Mesenteric fat pad (tissue), 1 donor: ENCODE measurements around the gene TCEAL1. TPM values are rescaled to one million over a fixed set of nuclear protein-coding genes. Genes with fewer than 3 reads are reported as not detected.
"Not testable (repeated sequence)": the region's sequence is repeated elsewhere in the genome, so short reads cannot be mapped to it uniquely, and the experiment has no call there.

ENCODE experiments used
- DNase-seq: peaks from one replicate; pipeline ENCODE4 v3.0.0-alpha.2; 2020; ENCODE audit warnings: low spot score
- long read RNA-seq: library from polyadenylated mRNA; unstranded; transcript quantifications from one replicate; pipeline ENCODE4 v2.0.0, GENCODE V29; 2020
- total RNA-seq: library from RNA; stranded (reverse); fragmentation: NEBNext Ultra II Directional; extraction: Animal tissue kit (Norgen Biotek cat#: 25700); gene quantifications from one replicate; pipeline ENCODE4 v1.2.1, GENCODE V29; 2021
- donor health status: DM: yes; HTN: yes; CAD: no.

Gene TCEAL1, protein sequence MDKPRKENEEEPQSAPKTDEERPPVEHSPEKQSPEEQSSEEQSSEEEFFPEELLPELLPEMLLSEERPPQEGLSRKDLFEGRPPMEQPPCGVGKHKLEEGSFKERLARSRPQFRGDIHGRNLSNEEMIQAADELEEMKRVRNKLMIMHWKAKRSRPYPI
- total RNA-seq, result 22.3 TPM
- long read RNA-seq, transcript TCEAL1-202 (3 exons, 1,201 nt), result major isoform, 5 of 40 reads
- long read RNA-seq, partial matches to known transcripts, result 8 of 40 reads
- long read RNA-seq, other reads (novel, unspliced or antisense), result 23 of 40 reads

DNA sequence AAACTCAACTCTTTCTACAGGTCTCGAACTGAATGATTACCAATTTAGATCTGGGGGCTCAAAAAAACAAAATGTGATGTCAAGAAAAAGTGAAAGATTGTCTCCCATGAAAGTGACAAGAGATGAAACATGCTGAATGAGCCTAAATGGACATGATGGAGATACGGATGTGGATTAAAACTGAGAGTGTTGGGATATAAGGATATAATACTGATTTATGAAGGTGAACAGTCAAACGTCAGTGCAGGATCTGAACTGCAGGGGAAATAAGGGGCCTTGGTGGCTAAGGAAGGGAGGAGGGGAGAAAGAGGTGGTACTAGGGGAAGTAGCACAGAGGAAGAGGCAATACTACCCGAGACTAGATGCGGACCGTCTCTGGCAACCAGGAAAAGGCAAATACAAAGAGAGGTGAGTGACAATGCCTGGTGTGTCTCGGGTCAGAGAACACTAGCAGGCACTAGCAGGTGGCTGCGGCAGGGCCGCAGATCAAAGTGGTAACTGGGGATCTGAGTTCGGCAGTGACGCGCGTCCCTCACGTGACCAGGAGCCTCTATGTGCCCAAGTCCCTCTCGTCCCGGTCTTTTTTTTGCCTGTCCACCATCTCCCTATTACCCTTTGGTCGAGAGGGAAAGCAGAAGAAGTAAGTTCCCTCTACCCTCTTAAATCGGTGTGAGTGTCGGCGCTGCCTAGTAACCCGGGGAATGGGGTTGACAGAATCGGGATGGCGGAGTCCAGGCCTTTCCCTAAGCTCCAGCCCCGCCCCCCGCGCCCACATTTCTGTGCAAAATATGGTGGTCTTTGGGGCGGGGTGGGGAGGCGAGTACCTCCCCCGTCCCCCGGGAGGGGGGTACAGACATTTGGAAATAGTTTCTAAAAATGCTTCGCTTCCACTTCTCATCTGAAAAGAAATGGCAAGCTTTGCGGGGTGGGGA is at the start of gene TCEAL1:
TSS of gene TCEAL1 (plus strand) at position 590 of the 932 bp plus-strand sequence. CDS start 942 bp downstream, outside the sequence.
- DNase-seq, result no peak

DNA sequence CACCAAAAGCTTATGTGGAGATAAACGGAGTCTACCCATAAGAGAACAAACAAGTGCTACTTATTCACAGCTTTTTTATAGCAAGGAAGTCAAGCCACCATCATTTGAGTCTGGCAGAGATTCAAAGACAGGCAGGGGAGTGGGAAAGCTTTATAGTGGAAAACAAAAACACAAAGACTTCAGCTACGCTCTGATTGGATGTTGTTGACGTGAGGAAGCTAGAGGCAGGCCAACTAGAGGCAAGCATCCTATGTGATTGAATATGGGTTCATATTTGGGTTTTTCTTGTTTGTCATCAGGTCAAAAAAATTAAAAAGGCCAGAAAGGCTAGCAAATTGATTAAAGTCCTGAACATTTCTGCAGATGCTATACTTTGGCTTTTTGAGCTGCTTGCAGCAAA is 44.2 kb upstream of the TCEAL1 start:
- DNase-seq, result no peak

DNA sequence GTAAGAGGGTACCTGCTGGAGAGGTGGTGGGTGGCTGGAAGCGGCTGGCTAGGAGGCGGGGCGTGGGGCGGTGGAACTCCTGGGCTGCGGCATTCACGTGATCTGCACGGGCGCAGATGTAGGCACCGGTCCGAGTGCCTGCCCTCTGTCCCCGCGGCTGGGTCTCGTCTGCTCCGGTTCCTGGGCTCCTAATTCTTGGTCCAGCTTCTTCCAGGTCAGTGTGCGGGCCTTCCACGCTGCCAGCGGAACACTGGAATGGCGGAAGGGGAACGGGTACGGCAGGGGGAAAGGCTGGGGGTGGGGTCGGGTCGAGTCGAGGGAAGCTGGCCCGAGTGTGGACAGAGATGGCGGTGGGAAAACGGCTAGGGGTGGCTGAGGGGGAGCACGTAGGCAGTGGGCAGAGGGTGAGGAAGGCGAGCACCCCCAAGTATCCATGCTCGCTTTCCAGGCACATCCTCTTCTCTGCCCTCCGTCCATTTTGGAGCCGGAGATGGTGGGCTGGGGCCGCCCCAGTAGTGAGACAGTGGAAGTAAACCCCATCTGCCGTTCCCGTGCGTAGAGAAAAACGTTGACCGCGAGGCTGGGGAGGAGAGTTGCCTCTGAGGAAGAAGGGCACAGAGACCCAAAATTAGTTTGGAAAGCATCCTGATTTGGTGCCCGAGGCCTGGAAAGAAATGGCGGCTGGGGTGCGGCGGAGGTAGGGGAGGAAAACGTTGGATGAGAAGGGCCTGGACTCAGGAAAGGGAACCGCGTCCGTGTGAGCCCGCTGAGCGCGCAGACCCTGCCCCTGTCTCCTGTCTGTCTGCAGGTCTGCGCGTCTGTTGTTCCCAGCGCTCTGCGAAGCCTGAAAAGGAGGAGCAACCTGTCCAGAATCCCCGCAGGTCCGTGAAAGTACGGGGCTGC is 43.1 kb upstream of the TCEAL1 start, which contains the start of gene TCEAL4:
TSS of gene TCEAL4 (plus strand) at position 105 of the 903 bp plus-strand sequence. CDS start 1,161 bp downstream, outside the sequence.
- DNase-seq, result peak; percentile 90

DNA sequence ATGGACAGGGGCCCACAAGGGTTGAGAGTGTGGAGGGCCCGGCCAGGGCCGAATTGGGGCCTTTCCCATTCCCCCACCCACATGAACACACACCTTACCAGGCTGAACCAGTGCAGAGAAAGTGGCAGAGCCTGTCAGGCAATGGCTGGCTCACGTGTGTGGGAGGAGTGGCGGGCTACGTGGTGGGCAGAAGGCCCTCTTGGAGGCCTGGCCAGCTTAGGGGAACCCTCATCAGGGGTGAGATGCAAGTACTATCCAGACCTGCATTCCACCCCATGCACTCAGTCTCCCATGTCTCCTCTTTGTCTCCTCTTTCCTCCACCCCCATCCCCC is 42.5 kb upstream of the TCEAL1 start:
- no peak for DNase-seq

DNA sequence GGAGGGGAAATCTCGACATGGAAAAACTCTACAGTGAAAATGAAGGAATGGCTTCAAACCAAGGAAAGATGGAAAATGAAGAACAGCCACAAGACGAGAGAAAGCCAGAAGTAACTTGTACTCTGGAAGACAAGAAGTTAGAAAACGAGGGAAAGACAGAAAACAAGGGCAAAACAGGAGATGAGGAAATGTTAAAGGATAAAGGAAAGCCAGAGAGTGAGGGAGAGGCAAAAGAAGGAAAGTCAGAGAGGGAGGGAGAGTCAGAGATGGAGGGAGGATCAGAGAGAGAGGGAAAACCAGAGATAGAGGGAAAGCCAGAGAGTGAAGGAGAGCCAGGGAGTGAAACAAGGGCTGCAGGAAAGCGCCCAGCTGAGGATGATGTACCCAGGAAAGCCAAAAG is 42.1 kb upstream of the TCEAL1 start:
- no peak for DNase-seq

DNA sequence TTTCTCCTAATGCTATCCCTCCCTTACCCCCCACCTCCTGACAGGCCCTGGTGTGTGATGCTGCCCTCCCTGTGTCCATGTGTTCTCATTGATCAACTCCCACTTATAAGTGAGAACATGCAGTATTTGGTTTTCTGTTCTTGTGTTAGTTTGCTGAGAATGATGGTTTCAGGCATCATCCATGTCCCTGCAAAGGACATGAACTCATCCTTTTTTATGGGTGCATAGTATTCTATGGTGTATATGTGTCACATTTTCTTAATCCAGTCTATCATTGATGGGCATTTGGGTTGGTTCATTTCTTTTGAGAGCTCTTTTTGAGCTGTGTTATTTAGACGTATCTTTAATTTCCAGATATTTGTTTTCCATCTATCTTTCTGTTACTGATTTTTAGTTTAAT is 36.5 kb upstream of the TCEAL1 start:
- not testable (repeated sequence) for DNase-seq

DNA sequence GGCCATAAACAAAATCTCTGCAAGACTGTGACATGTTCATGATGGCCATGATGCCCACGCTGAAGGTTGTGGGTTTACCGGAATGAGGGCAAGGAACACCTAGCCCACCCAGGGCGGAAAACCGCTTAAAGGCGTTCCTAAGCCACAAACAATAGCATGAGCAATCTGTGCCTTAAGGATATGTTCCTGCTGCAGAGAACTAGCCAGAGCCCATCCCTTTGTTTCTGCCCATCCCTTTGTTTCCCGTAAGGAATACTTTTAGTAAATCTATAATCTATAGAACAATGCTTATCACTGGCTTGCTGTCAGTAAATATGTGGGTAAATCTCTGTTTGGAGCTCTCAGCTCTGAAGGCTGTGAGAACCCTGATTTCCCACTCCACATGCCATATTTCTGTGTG is 33.6 kb upstream of the TCEAL1 start:
- not testable (repeated sequence) for DNase-seq

DNA sequence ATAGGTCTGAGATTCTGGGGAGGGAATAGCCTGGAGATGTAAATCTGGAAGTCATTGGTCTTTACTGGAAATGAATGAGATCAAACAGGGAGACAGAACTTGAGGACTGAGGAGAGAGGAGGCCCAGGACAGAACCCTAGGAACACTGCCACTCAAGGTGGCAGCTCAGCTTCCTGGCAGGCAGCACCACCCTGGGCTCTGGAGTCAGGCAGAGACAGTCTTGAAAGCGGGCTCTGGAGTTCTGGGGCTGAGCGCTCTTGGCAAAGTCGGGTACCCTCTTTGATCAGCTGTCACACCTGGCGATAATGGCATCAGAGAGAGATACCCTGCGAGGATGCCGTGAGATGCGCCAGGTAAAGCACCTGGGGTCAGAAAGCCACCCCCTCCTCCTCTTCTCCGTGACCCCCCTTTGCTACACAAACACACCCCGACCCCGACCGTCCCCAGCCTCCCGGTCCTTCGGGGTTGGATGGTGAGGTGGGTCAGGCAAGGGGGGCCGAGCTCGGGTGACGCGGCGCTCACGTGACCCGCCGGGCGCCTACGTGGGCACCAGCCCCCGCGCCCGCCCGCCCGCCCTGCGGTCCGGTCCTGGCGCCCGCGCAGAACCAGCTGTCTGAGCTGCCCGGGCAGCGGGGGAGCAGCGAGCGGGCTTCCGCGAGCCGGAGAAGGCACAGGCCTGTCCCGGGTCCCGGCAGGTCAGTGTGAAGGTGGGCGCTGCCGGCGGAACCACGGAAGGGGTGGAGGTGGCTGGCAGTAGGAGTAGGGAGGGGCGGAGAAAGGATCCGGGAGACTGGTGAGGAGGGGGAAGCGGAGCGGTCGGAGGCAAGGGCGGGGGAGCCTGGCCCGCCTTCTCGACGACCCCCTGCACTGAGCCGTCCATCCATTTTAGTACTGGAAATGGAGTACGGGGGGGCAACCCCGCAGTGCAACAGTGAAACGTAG is 21.1 kb upstream of the TCEAL1 start, which contains the start of gene TCEAL3:
TSS of gene TCEAL3 (plus strand) at position 600 of the 942 bp plus-strand sequence. CDS start 1,102 bp downstream, outside the sequence.
- DNase-seq, result peak; percentile 89

DNA sequence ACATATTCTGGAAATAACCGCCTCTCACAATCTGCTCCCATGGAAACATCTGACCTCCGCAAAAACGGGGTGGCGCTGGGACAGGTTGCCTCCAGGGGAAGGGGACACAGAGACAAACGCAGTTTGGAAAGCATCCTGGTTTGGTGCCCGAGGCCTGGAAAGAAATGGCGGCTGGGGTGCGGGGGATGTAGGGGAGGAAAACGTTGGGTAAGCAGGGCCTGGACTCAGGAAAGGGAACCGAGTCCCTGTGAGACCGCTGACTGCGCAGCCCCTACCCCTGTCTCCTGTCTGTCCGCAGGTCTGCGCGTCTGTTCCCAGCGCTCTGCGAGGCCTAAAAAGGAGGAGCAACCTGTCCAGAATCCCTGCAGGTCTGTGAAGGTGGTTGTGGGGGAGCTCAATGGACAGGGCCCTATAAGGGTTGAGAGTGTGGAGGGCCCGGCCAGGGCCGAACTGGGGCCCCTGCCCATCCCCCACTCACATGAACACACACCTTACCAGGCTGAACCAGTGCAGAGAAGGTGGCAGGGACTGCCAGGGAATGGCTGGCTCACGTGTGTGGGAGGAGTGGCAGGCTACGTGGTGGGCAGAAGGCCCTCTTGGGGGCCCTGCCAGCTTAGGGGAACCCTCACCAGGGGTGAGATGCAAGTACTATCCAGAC is 20.3 kb upstream of the TCEAL1 start:
- DNase-seq, result no peak

DNA sequence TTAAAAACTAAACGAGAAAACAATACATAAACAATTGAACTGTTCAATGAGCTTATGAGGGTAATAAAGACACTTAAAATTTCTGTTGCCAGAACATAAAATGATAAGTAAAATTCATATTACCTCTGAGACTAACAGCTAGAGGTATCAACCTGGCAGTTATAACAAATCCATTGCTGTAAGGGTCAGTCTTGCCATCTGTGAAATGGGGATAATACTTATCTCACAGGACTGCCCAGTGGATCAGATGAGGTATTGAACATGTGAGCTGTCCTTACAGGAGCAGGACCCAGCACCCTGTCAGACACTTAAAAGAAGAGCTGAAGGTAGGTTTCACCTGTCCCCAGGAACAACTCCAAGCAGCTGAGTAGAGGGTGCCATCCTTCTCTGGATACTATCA is 18.5 kb upstream of the TCEAL1 start:
- DNase-seq, result no peak

DNA sequence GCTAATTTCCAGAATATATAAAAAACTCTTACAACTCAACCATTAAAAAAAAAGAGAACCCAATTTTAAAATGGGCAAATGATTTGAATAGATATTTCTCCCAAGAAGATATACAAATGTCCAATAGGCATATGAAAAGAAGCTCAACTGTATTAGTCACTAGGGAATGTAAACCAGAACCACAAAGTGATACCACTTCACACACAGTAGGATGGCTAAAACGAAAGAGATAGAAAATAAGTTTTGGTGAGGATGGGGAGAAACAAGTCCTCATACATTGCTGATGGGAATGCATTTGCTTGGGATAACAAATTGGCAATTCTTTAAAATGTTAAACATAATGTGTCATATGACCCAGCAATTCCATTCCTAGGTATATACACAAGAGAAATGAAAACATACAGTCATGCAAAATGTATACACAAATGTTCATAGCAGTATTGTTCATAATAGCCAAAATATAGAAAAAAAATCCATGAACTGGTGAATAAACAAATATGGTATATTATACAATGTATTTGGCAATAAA is 15.3 kb upstream of the TCEAL1 start:
- no peak for DNase-seq

DNA sequence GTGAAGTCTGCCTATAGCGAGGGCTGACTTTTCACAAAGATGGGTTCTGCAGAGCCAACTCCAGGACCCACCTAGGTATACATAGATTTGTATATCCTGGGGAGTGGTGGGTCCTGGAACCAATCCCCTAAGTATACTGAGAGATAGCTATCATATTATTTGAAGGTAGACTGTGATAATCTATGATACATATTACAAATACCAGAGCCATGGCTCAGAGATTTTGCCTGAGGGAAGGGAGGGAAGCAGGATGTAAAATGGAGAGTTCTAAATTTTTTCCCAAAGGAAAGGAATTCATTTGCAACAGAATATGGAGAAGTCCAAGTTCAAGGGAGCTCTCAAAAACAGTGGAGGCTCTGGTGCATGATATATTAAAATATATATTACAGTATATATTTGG is 13.8 kb upstream of the TCEAL1 start:
- no peak for DNase-seq

DNA sequence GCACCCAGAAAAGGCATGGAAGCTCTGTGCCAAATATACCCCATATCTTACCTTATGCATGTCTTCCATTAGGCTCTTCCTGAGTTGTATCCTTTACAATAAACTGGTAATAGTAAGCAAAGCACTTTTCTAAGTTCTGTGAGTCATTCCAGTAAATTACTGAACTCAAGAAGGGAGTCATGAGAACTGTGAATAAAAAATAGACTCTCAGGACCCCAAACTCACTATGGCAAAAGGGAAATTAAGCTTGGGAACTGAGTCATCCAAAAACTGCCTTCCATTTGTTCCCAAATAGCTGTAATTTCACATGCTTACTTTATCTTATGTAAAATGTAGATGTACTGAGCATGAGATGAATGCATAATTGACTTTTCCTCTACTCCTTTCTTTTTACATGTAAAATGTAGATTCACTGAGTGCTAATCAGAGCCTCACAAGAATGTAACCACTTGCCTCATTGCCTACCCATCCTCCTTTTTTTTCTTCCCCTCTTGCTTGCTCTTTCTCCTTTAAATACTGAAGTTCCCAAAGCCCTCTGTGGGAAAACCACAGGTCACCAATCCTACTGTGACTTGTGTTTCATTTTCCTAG is 12.9 kb upstream of the TCEAL1 start:
- no peak for DNase-seq

DNA sequence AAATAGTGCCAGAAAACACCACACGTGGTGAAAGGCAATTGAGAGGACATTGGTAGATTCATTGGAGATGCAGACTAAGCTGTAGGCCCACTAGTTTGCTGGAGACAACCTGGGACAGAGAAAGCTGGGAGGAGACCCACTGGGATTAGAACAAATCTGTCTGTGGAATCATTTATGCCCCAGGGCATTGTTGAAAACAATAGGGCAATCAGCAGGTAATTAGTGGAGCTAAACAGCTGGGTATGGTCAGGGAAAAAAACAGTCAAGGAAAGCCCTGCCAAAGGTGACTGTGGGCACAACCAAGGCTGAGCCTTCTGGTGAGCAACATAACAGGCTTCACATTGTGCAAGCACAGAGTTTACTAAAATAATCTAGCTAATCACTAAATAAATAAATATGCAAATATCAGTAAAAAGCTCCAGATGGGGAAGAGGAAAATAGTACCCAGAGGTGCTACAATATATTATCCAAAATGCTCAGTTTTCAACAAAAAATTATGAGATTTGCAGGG is 12.0 kb upstream of the TCEAL1 start:
- no peak for DNase-seq

DNA sequence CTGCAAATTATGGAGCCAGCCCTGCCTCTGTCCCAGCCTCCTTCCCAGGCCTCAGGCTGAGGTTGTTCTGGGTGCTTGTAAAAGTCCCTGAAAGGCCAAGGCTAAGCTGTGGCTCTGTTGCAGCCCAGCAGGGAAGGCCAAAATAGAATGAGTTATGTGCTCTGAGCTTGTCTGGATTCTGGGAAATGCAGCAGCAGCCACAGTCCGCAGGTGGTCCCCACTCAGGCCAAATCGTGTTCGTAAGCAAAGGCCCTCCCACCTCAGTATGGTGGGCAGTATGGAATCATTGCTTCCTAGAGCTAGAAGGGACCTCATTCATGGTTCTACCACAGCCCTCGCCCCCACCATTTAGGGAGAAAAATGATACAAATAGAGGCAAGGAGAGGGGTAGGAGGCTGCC is 4.7 kb upstream of the TCEAL1 start:
- no peak for DNase-seq

DNA sequence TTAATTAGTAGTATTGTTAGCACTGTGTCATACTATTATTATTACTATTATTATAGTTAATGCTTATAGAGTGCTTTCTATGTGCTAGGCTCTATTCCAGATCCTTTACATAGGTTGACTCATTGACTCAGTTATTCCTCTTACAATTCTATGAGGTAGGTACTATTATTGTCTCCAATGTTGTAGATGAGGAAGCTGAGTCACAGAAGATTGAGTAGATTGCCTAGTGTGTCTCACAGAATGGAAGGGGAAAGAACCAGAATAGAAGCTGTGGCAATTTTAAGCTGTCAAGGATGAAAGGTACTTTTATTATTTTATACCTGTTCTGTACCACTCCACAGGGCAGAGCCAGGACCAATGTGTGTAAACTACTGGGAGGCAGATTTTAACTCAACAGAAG is 1.9 kb upstream of the TCEAL1 start:
- no peak for DNase-seq

DNA sequence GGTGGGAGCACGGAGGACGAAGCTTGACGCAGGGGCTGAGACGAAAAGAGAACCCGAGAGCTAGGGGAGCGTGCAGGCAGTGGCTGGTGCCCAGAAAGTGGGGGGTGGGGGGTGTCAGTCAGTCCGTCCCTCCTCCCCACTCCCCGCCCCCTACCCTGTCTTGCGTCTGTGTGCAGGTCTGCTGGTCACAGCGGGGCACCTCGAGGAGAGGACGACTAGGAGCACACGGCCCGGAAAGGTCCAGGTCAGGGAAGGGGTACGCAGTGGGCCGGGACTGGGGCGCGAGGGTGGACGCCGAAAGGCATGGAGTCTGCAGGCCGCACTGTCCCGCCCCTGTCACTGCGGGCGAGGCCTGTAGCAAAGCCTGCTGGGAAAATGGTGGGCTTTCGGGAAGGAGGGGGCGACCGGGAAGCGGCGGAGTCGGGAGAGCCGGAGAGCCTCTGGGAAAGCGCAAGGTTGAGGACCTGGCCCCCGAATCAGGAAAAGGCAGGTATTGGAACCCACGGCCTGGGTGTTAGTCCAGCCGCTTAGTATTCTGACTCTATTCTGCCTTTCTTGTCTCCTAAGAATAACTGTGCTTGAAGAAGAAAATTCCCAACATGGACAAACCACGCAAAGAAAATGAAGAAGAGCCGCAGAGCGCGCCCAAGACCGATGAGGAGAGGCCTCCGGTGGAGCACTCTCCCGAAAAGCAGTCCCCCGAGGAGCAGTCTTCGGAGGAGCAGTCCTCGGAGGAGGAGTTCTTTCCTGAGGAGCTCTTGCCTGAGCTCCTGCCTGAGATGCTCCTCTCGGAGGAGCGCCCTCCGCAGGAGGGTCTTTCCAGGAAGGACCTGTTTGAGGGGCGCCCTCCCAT is 769 bp downstream of the TCEAL1 start:
- no peak for DNase-seq

DNA sequence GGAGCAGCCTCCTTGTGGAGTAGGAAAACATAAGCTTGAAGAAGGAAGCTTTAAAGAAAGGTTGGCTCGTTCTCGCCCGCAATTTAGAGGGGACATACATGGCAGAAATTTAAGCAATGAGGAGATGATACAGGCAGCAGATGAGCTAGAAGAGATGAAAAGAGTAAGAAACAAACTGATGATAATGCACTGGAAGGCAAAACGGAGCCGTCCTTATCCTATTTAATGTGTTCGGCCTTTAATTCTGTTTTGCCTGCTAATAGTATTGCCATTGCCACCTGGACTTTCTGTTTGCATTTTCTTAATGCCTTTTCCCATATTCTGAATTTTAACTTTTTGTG is 1.4 kb downstream of the TCEAL1 start:
- no peak for DNase-seq
